Muscle layer of duodenum (tissue), 2 donors: Measurements from ENCODE around the gene MICU1.

Experiments used
- H3K27ac ChIP-seq: one replicate; pipeline ENCODE4 v1.7.0; 2013; ENCODE audit warnings: mild to moderate bottlenecking, low read length
- H3K27me3 ChIP-seq: one replicate; pipeline ENCODE4 v1.7.0; 2013; ENCODE audit warnings: low read depth, mild to moderate bottlenecking, control low read depth, low read length
- H3K36me3 ChIP-seq, 2 donors: one replicate each; pipeline ENCODE4 v1.7.0; 2013; ENCODE audit warnings: low read length in 2 of 2, control low read depth in 1 of 2, mild to moderate bottlenecking in 1 of 2; ENCODE audit not compliant: insufficient read depth in 2 of 2, control insufficient read depth in 1 of 2
- H3K4me1 ChIP-seq, 2 donors: one replicate each; pipeline ENCODE4 v1.7.0; 2013; ENCODE audit warnings: low read length in 2 of 2, mild to moderate bottlenecking in 2 of 2, control low read depth in 1 of 2, moderate library complexity in 1 of 2; ENCODE audit not compliant: insufficient read depth in 2 of 2, control insufficient read depth in 1 of 2
- H3K4me3 ChIP-seq, 2 donors: one replicate each; pipeline ENCODE4 v1.7.0; 2013; ENCODE audit warnings: low read length in 2 of 2, low read depth in 1 of 2, mild to moderate bottlenecking in 1 of 2
- H3K9me3 ChIP-seq, 2 donors: one replicate each; pipeline ENCODE4 v1.7.0; 2013; ENCODE audit warnings: low read length in 2 of 2, control low read depth in 1 of 2, mild to moderate bottlenecking in 1 of 2; ENCODE audit not compliant: control insufficient read depth in 1 of 2
- donor health status: healthy.

MICU1 gene

DNA sequence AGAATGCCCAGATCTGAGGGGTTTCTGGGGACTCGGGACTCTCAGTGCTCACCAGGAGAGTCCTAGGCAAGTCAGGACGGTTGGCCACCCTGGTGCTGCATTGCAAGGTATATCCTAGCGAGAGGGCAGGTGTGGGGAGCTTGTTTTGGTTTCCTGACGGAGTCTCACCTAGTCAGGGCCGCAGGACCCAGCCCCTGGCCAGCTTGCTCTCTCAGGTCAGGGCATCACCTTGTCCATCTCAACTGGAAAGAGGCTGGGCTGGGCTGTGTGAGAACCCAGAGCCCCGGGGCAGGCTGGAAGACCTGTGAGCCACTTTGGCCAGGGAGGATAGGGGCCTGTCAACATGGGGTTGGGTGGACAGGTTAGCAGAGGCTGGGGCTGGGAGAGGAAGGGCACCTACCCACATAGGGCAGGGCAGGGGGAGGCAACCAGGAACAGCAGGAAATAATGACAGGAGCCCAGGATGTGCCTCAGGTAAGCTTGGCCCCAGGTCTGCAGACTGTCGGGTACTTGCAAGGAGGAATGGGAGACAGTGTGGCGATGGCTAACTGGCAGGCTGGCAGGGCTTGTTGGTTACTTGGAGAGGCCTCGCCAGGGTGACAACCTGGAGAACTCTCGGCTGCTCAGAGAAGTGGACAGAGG lies 302.6 kb downstream of the MICU1 start:
- Histone ChIP-seq H3K36me3 (peaks cover 0 to 3% of the 10 kb centered on the region in 2 donors), H3K27ac (no peak overlapping the region), H3K4me3 (no peak overlapping the region), H3K9me3 (no peaks in the 10 kb centered on the region), H3K4me1 (peaks cover 13 to 31% of the 10 kb centered on the region in 2 donors), H3K27me3 (no peaks in the 10 kb centered on the region)

DNA sequence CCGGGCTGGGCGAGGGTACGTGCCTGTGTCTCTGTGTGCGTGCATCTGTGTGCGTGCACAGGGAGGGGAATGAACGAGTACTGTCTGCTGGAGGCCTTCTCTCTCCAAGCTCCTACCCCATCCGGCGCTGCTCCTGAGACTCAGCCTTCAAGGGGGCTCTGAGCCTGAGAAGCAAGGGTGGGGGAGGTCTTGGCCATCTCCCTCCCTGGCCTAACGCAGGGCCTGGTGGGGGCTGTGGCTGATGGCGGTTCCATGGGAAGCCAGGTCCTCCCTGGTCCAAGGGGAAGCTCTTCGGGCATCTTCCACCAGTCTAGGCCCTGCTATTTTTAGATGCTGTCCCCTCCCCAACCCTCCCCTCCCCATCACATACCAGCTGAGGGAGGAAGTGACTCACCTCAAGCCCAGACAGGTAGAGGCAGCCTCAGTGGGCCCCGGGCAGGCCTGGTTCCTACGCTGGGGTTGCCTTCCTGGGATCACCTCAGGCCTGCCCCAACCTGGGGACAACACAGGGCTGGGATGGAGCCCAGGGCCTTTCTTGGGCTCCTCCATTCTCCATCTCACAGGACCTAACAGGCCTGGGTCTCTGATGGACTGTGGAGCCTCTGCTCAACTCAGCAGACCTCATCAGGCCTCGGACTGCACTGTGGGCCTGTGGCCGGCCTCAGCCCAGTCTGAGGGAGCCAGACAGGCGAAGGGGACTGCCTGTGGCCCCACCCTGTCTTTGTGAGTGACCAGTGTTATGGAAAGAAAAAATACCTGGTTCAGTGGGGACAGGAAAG lies 303.4 kb downstream of the MICU1 start:
- Histone ChIP-seq H3K4me1 (peaks cover 12 to 25% of the 10 kb centered on the region in 2 donors), H3K27ac (no peak overlapping the region)

DNA sequence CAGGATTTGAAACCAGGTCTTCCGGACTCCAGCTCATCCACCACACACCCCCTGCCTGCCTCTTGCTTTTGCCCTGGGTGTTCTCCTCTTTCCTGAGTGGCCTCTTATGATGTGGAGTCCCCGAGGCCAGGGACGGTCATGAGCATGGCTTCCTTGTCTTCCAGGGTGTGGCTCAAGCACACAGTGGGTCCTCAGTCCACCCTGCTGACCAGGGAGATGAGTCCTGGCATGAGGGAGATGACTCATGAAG lies 303.9 kb downstream of the MICU1 start:
- H3K27ac ChIP-seq: no peak overlapping the region
- H3K27me3 ChIP-seq: no peaks in the 10 kb centered on the region
- H3K4me1 ChIP-seq: peaks cover 12 to 27% of the 10 kb centered on the region in 2 donors
- H3K4me3 ChIP-seq: no peak overlapping the region
- H3K9me3 ChIP-seq: no peaks in the 10 kb centered on the region
- peaks cover 0 to 3% of the 10 kb centered on the region in 2 donors for H3K36me3 ChIP-seq

More for the DNA sequence above, 303.4 kb downstream of the MICU1 start:
- no peaks in the 10 kb centered on the region for H3K9me3 ChIP-seq
- H3K4me3 ChIP-seq: no peak overlapping the region
- H3K36me3 ChIP-seq: peaks cover 0 to 3% of the 10 kb centered on the region in 2 donors
- no peaks in the 10 kb centered on the region for H3K27me3 ChIP-seq

DNA sequence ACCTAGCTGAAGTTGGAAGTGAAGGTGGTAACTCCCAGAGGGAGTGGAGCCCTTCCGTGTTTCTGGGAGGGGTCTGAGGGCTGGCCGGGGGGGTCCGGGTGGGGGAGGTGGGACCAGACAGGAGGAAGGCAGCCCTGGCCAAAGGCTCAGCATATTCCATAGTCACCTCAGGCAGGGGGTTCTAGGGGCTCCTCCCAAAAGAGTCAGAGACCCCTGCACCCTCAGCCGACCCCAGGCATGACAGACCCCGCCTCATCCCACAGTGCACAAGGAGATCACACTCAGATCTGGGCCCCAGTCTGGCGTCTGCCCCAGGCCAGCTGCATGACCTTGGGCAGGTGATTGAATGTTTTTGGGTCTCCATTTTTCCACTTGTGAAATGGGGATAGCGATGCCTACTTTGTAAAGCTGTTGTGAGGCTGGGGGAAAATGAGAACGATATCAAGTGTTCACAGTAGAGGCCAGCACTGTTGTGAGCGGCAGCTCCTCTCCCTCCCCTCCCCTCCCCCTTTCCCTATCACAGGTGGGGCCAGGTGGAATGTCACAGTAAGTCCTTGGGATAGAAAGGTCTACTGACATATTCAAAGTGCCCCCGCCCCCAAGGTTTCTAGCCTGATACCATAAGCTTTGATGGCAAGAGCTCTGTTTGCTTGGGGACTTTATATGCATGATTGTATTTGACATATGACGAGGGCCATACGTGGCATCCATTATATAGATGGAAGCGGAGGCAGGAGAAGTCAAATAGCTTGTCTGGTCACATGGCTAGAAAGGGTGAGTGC lies 304.4 kb downstream of the MICU1 start:
- Histone ChIP-seq H3K9me3 (no peaks in the 10 kb centered on the region), H3K4me3 (peak overlapping the region in 1 of 2 donors; percentile 58), H3K4me1 (peaks cover 14 to 32% of the 10 kb centered on the region in 2 donors), H3K27me3 (no peaks in the 10 kb centered on the region), H3K36me3 (peaks cover 0 to 3% of the 10 kb centered on the region in 2 donors), H3K27ac (peak overlapping the region; percentile 87)

DNA sequence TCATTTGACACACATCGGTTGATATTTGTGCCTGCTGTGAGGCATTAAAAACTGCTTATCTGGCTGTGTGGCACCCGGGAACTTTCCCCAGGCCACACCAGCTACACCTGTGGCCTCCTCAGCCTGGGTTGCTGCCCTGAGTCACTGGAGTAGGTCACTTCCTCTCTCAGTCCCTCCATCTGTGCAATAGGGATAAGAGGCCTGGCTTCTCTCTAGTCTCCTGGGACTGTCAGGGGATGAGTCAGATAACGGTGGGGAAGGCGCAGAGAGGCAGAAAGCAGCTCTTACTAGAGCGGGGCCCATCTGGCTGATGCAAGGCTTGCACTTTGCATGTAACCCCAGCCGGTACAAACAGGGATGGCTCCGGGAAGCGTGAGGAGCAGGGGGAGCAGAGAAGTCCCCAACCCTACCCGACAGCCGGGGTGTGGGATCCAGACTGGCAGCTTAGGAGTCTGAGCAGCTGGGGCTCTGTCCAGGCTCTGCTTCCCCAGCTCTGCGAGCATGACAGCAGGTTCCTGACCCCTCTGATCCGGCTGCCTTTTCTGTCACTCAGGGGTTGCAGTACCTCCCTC lies 305.1 kb downstream of the MICU1 start:
- Histone ChIP-seq H3K36me3 (peaks cover 0 to 3% of the 10 kb centered on the region in 2 donors), H3K27ac (peak overlapping the region; percentile 87), H3K9me3 (no peaks in the 10 kb centered on the region), H3K4me1 (peaks cover 21 to 39% of the 10 kb centered on the region in 2 donors), H3K27me3 (no peaks in the 10 kb centered on the region), H3K4me3 (peak overlapping the region in 1 of 2 donors; percentile 58)

DNA sequence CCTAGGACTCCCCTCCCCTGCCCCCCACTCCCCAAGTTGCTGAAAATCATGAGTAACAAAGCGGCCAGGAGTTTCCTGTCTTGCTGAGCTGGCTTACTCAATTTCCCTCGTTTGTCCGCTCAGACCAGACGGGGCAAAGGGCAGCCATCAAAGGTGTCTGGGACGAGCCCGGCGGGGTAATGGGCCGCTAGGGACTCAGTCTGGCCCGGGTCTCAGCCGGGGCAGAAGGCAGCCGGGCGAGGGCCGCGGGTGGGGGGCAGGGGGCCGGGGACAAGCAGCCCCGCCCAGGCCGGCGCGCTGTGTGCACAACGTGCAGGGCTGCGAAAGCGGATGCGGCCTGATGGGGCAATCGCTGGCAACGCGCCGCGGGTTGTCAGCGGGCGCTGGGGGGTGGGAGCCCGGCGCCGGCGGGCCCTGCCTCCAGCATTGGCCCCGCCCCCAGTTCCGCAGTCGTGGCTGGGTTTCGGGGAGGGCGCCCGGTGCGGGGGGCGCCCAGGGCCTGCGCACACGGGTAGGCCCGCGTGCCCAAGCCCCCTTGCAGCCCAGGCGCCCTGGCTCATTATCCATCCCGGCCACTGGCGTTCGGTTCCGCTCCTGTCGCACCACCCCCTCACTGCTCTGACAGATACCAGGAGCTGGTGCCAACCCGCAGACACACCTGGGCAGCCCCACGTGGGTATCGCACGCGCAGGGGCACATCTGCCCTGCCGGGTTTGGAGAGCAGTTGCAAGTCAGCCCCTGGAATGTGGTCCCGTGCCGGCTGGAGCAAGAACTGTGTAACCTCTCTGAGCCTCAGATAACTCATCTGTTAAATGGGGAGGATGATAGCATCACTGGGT lies 306.2 kb downstream of the MICU1 start:
- Histone ChIP-seq H3K4me3 (peak overlapping the region; percentile 37 to 58), H3K4me1 (peaks cover 30 to 43% of the 10 kb centered on the region in 2 donors), H3K27me3 (no peaks in the 10 kb centered on the region), H3K27ac (peak overlapping the region; percentile 87), H3K9me3 (no peaks in the 10 kb centered on the region), H3K36me3 (peaks cover 0 to 3% of the 10 kb centered on the region in 2 donors)

DNA sequence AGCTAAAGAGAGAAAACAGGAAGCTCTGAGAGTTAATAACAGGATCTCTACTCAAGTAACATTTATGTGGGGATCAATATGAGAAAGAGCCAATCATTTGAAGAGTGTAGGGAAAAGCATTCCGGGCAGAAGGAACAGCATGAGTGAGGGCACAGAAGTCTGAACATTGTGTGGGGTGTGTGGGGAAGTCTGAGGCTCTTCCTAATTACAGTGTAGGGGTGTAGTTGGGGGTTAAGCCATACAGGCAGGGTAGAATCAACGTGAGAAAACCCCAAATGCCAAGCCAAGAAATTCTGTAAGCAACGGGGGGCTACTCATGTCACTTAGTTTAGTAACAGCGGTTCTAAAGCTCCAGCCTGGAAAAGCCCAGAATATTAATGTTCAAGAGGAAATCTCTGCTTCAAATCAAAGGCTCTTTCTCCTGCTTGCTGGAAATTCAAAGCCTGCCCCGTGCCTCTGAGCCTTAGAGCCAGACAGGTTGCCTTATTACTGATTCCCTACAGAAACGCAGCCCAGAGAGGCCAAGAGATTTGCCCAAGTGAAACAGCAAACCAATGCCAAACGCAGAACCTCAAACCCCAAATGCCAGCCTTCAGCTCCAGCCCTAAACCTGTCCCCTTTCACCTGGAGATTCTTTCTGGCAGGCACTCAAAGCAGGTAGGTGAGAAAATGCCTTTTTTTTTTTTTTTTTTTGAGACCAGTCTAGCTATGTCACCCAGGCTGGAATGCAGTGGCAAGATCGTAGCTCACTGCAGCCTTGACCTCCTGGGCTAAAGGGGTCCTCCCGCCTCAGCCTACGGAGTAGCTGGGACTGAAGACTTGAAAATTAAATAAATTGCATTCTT lies 307.2 kb downstream of the MICU1 start:
- Histone ChIP-seq H3K36me3 (peaks cover 0 to 3% of the 10 kb centered on the region in 2 donors), H3K27me3 (no peaks in the 10 kb centered on the region), H3K4me3 (peak overlapping the region; percentile 37 to 58), H3K9me3 (no peaks in the 10 kb centered on the region), H3K27ac (peak overlapping the region; percentile 87), H3K4me1 (peaks cover 30 to 43% of the 10 kb centered on the region in 2 donors)
